A549 (cell line): ENCODE results near the gene RPS10. TPM values are rescaled to one million over a fixed set of nuclear protein-coding genes. Genes with fewer than 3 reads are reported as not detected.

ENCODE experiments used
- ATAC-seq, 2 experiments: fragments of 200-7000 bp in 1 of 2; fragments of >200 bp in 1 of 2; cut with Nextera tagmentation in 1 of 2; cut with Tn5 transposase in 1 of 2; 3 replicates each; pipeline versions ENCODE4 v1.8.0 to v1.9.1; 2018 to 2020; ENCODE audit warnings: mild to moderate bottlenecking in 1 of 2, moderate library complexity in 1 of 2
- CTCF ChIA-PET: fragments of 300-600 bp; sonication (Branson Sonifier 250); formaldehyde crosslinking; extraction: SDS; loops from one replicate; lab custom pipeline; 2021; ENCODE audit warnings: antibody characterized with exemption, inconsistent platforms; lab: Yijun Ruan, JAX
- POLR2A ChIA-PET: fragments of 350-600 bp; formaldehyde crosslinking; extraction: SDS; loops from one replicate; lab custom pipeline; 2021; ENCODE audit warnings: antibody characterized with exemption, inconsistent platforms; lab: Yijun Ruan, JAX
- DNase-seq, 2 experiments: peaks; one replicate each; pipeline versions ENCODE4 v3.0.0 to v3.0.0-alpha.2; 2011 to 2016; ENCODE audit warnings: low read depth in 1 of 2, low spot score in 1 of 2
- FAIRE-seq: peaks from 2 replicates; lab custom pipeline; 2011; peaks lifted over from hg19 to GRCh38; lab: Jason Lieb, UNC
- H3K27ac ChIP-seq, 2 experiments: fragments of >200 bp; sonication (Bioruptor Twin); formaldehyde crosslinking; 3 replicates each; pipeline ENCODE4 v1.5.1; 2016 to 2017
- H3K4me1 ChIP-seq: fragments of >200 bp; sonication (Bioruptor Twin); formaldehyde crosslinking; 3 replicates; pipeline ENCODE4 v1.6.1; 2016
- H3K4me2 ChIP-seq: fragments of >200 bp; sonication (Bioruptor Twin); formaldehyde crosslinking; 3 replicates; pipeline ENCODE4 v1.6.1; 2016
- H3K4me3 ChIP-seq: fragments of >200 bp; sonication (Bioruptor Twin); formaldehyde crosslinking; 3 replicates; pipeline ENCODE4 v1.5.1; 2016
- H3K9me3 ChIP-seq: fragments of >200 bp; sonication (Bioruptor Twin); formaldehyde crosslinking; 3 replicates; pipeline ENCODE4 v1.6.1; 2016
- CBX8 ChIP-seq: fragments of 200-600 bp; sonication (generic); IDR thresholded peaks from 2 replicates; pipeline ENCODE4 v1.6.1; 2016
- CHD2 ChIP-seq: fragments of 150-350 bp; IDR thresholded peaks from 2 replicates; pipeline ENCODE4 v1.6.1; 2014; ENCODE audit warnings: low read length; ENCODE audit not compliant: partially characterized antibody
- EHF ChIP-seq: fragments of 250-450 bp; sonication (Bioruptor Pico); IDR thresholded peaks from 2 replicates; pipeline ENCODE4 v1.5.0; 2020; ENCODE audit warnings: mild to moderate bottlenecking
- EHMT2 ChIP-seq: fragments of 200-600 bp; sonication (generic); IDR thresholded peaks from 2 replicates; pipeline ENCODE4 v1.6.1; 2016; ENCODE audit warnings: antibody characterized with exemption, low read depth, mild to moderate bottlenecking, moderate library complexity
- FOSB ChIP-seq: fragments of 250-450 bp; sonication (Bioruptor Pico); IDR thresholded peaks from 2 replicates; pipeline ENCODE4 v1.5.0; 2020; ENCODE audit warnings: mild to moderate bottlenecking, moderate library complexity
- FOSL2 ChIP-seq, 2 experiments: fragments of 450-650 bp in 1 of 2; fragments of >200 bp in 1 of 2; sonication (Bioruptor Twin) in 1 of 2; formaldehyde crosslinking; IDR thresholded peaks; 2 replicates each; pipeline versions ENCODE4 v1.5.0 to v1.6.1; 2016 to 2020; ENCODE audit warnings: mild to moderate bottlenecking in 1 of 2, moderate library complexity in 1 of 2
- FOXS1 ChIP-seq: fragments of 250-450 bp; sonication (Bioruptor Pico); IDR thresholded peaks from 2 replicates; pipeline ENCODE4 v1.5.0; 2020; ENCODE audit warnings: mild to moderate bottlenecking, moderate library complexity
- GATA3 ChIP-seq: IDR thresholded peaks from 2 replicates; pipeline ENCODE4 v1.6.1; 2012; ENCODE audit warnings: borderline replicate concordance
- HOXB13 ChIP-seq: fragments of 250-450 bp; sonication (Bioruptor Pico); IDR thresholded peaks from 2 replicates; pipeline ENCODE4 v1.5.0; 2020; ENCODE audit warnings: low read depth, mild to moderate bottlenecking, moderate library complexity
- KDM1A ChIP-seq: fragments of 200-600 bp; sonication (generic); IDR thresholded peaks from 2 replicates; pipeline ENCODE4 v1.6.1; 2016; ENCODE audit warnings: low read depth, mild to moderate bottlenecking
- NFE2L2 ChIP-seq: fragments of 150-350 bp; conservative IDR thresholded peaks from 2 replicates; pipeline ENCODE4 v1.6.1; 2014; ENCODE audit warnings: low read length
- PHF8 ChIP-seq: fragments of 200-600 bp; sonication (generic); IDR thresholded peaks from 2 replicates; pipeline ENCODE4 v1.6.1; 2016; ENCODE audit warnings: low read depth, mild to moderate bottlenecking, antibody characterized with exemption, moderate library complexity, borderline replicate concordance
- RAD21 ChIP-seq, 2 experiments: fragments of >200 bp in 1 of 2; sonication (Bioruptor Twin) in 1 of 2; formaldehyde crosslinking in 1 of 2; IDR thresholded peaks in 1 of 2; conservative IDR thresholded peaks in 1 of 2; 2 replicates in 1 of 2; 3 replicates in 1 of 2; pipeline ENCODE4 v1.6.1; 2012 to 2018; ENCODE audit warnings: inconsistent platforms in 1 of 2
- RNF2 ChIP-seq: fragments of 200-600 bp; sonication (generic); IDR thresholded peaks from 2 replicates; pipeline ENCODE4 v1.6.1; 2016; ENCODE audit warnings: low read depth, mild to moderate bottlenecking, antibody characterized with exemption, moderate library complexity, borderline replicate concordance
- SMC3 ChIP-seq: fragments of >200 bp; sonication (Bioruptor Twin); formaldehyde crosslinking; IDR thresholded peaks from 3 replicates; pipeline ENCODE4 v1.6.1; 2018; ENCODE audit warnings: inconsistent platforms
- ZC3H11A ChIP-seq: fragments of 450-650 bp; IDR thresholded peaks from 2 replicates; pipeline ENCODE4 v1.6.1; 2014; ENCODE audit warnings: antibody characterized with exemption, mild to moderate bottlenecking
- WGBS: methylation state at CpG from one replicate; pipeline ENCODE4 v1.1.6; 2017; ENCODE audit errors: missing lambda C conversion rate; 5-methylcytosine and 5-hydroxymethylcytosine counted together
- polyA plus RNA-seq, 4 experiments: library from polyadenylated mRNA; depleted of rRNA in 3 of 4; stranded (reverse); fragments of >200 nt; fragmentation: RNase III in 1 of 4; extraction: RNeasy Plus Mini Kit Qiagen cat#74134 plus additional on column Dnase treatment in 1 of 4; gene quantifications; 2 replicates in 3 of 4; 3 replicates in 1 of 4; pipeline ENCODE4 v1.2.3, GENCODE V29; 2011 to 2017
- TF ChIP-seq, protein P1 (sequence below): fragments of 250-450 bp; sonication (Bioruptor Pico); IDR thresholded peaks from 2 replicates; pipeline ENCODE4 v1.5.0; 2021; ENCODE audit warnings: mild to moderate bottlenecking, moderate library complexity, borderline replicate concordance
- TF ChIP-seq, protein P2 (sequence below): IDR thresholded peaks from 2 replicates; pipeline ENCODE4 v1.6.1; 2012; ENCODE audit warnings: low read depth, borderline replicate concordance
- TF ChIP-seq, protein P3 (sequence below): fragments of >200 bp; sonication (Bioruptor Twin); formaldehyde crosslinking; IDR thresholded peaks from 3 replicates; pipeline ENCODE4 v1.6.1; 2016
- TF ChIP-seq, protein P4 (sequence below): fragments of 150-350 bp; IDR thresholded peaks from 2 replicates; pipeline ENCODE4 v1.6.1; 2014; ENCODE audit warnings: low read depth, mild to moderate bottlenecking, low read length
- TF ChIP-seq, protein P5 (sequence below): fragments of >200 bp; sonication (Bioruptor Twin); formaldehyde crosslinking; IDR thresholded peaks from 3 replicates; pipeline ENCODE4 v1.5.1; 2016
- TF ChIP-seq, protein P6 (sequence below): IDR thresholded peaks from 2 replicates; pipeline ENCODE4 v1.6.1; 2012

The RPS10 gene
- polyA plus RNA-seq, 2 of the 4 experiments (the other 2 are of a cell fraction): 1,532 to 1,783 TPM

DNA sequence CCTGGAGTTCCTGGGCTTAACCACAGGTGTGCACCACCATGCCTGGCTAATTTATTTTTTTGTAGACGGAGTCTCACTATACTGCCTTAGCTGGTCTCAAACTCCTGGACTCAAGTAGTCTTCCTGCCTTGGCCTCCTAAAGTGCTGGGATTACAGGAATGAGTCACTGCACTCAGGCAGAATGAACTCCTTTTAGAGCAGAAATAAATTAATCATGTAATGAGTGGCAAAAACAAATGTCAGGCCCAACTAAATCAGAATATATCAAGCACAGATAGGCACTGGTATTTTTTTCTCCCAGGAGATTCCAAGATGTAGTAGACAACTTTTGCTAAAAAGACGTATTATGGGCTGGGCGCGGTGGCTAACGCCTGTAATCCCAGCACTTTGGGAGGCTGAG, 2.6 kb downstream of the RPS10 start:
- Histone ChIP-seq H3K9me3 (no peaks in the 10 kb centered on the region), H3K27ac (no peak overlapping the region), H3K4me1 (peaks cover 37% of the 10 kb centered on the region)
- POLR2A ChIA-PET: interaction anchor here (0.8 kb wide), 1 partner anchor 186 kb away, joined by 3 read pairs; the partner anchor contains the start of gene HMGA1
- CTCF ChIA-PET: interaction anchor here (1.1 to 2.4 kb wide), 4 partner anchors 8 to 260 kb away, joined by 3 to 13 read pairs (median 4); no protein-coding TSS in a partner anchor
- no peak for ATAC-seq
- TF ChIP-seq GATA3: no peak
- TF ChIP-seq CHD2: no peak
- no peak for TF ChIP-seq HOXB13 (CRISPR knock-in tag)
- no peak for TF ChIP-seq NFE2L2
- TF ChIP-seq, protein P1, sequence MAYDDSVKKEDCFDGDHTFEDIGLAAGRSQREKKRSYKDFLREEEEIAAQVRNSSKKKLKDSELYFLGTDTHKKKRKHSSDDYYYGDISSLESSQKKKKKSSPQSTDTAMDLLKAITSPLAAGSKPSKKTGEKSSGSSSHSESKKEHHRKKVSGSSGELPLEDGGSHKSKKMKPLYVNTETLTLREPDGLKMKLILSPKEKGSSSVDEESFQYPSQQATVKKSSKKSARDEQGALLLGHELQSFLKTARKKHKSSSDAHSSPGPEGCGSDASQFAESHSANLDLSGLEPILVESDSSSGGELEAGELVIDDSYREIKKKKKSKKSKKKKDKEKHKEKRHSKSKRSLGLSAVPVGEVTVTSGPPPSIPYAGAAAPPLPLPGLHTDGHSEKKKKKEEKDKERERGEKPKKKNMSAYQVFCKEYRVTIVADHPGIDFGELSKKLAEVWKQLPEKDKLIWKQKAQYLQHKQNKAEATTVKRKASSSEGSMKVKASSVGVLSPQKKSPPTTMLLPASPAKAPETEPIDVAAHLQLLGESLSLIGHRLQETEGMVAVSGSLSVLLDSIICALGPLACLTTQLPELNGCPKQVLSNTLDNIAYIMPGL (CRISPR knock-in tag): no peak
- TF ChIP-seq FOSL2 (IDR thresholded peaks at IDR 0.05): no peak
- TF ChIP-seq FOSL2 (CRISPR knock-in tag; IDR thresholded peaks at IDR 0.05): no peak
- TF ChIP-seq FOXS1 (CRISPR knock-in tag): no peak
- no peak for TF ChIP-seq RAD21 (conservative IDR thresholded peaks at IDR 0.05 in 1 of 2, IDR thresholded peaks at IDR 0.05 in 1 of 2)
- no peak for TF ChIP-seq EHMT2
- TF ChIP-seq, protein P2, sequence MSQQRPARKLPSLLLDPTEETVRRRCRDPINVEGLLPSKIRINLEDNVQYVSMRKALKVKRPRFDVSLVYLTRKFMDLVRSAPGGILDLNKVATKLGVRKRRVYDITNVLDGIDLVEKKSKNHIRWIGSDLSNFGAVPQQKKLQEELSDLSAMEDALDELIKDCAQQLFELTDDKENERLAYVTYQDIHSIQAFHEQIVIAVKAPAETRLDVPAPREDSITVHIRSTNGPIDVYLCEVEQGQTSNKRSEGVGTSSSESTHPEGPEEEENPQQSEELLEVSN: no peak
- no peak for TF ChIP-seq KDM1A
- TF ChIP-seq, protein P3, sequence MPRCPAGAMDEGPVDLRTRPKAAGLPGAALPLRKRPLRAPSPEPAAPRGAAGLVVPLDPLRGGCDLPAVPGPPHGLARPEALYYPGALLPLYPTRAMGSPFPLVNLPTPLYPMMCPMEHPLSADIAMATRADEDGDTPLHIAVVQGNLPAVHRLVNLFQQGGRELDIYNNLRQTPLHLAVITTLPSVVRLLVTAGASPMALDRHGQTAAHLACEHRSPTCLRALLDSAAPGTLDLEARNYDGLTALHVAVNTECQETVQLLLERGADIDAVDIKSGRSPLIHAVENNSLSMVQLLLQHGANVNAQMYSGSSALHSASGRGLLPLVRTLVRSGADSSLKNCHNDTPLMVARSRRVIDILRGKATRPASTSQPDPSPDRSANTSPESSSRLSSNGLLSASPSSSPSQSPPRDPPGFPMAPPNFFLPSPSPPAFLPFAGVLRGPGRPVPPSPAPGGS: no peak
- TF ChIP-seq, all 56 proteins: peak for 0
- no peak for FAIRE-seq
- H3K4me2 ChIP-seq: peak overlapping the region; percentile 84; the same call in 2 of the 3 replicates
- 98% methylated on average over 5 of the region's 5 CpGs for WGBS
- H3K4me3 ChIP-seq: peak overlapping the region; percentile 97; the same call in 2 of the 3 replicates
- no peak for DNase-seq

DNA sequence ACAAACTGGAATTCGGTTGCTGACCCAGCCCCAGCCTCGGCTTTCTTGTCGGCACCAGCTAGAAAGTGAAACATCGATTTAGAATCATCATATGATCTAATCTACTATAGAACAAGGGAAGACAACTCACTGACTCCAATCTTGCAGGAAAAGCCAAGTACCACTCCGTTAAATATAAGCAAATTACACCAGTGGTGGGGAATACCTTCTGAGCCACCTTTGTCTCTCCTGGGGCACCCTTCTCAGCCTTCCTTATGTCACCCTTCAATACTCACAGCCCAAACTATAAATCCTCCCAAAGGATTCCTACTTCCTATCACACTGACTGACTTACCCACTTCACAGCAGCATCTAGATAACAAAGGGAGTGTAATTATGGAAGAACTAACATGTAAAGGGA, 7.5 kb downstream of the RPS10 start:
- CTCF ChIA-PET: interaction anchor here (1.0 kb wide), 1 partner anchor 222 kb away, joined by 4 read pairs; no protein-coding TSS in a partner anchor

More for the DNA sequence above, 7.5 kb downstream of the RPS10 start:
- 89% methylated on average over 5 of the region's 5 CpGs for WGBS
- TF ChIP-seq SMC3: no peak
- TF ChIP-seq CBX8: no peak
- TF ChIP-seq FOSB (CRISPR knock-in tag): no peak
- TF ChIP-seq, protein P1 (CRISPR knock-in tag): no peak
- TF ChIP-seq EHF: no peak
- TF ChIP-seq, protein P4, sequence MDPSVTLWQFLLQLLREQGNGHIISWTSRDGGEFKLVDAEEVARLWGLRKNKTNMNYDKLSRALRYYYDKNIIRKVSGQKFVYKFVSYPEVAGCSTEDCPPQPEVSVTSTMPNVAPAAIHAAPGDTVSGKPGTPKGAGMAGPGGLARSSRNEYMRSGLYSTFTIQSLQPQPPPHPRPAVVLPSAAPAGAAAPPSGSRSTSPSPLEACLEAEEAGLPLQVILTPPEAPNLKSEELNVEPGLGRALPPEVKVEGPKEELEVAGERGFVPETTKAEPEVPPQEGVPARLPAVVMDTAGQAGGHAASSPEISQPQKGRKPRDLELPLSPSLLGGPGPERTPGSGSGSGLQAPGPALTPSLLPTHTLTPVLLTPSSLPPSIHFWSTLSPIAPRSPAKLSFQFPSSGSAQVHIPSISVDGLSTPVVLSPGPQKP: no peak
- TF ChIP-seq, protein P5, sequence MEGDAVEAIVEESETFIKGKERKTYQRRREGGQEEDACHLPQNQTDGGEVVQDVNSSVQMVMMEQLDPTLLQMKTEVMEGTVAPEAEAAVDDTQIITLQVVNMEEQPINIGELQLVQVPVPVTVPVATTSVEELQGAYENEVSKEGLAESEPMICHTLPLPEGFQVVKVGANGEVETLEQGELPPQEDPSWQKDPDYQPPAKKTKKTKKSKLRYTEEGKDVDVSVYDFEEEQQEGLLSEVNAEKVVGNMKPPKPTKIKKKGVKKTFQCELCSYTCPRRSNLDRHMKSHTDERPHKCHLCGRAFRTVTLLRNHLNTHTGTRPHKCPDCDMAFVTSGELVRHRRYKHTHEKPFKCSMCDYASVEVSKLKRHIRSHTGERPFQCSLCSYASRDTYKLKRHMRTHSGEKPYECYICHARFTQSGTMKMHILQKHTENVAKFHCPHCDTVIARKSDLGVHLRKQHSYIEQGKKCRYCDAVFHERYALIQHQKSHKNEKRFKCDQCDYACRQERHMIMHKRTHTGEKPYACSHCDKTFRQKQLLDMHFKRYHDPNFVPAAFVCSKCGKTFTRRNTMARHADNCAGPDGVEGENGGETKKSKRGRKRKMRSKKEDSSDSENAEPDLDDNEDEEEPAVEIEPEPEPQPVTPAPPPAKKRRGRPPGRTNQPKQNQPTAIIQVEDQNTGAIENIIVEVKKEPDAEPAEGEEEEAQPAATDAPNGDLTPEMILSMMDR: no peak
- TF ChIP-seq RNF2: no peak
- TF ChIP-seq, protein P6, sequence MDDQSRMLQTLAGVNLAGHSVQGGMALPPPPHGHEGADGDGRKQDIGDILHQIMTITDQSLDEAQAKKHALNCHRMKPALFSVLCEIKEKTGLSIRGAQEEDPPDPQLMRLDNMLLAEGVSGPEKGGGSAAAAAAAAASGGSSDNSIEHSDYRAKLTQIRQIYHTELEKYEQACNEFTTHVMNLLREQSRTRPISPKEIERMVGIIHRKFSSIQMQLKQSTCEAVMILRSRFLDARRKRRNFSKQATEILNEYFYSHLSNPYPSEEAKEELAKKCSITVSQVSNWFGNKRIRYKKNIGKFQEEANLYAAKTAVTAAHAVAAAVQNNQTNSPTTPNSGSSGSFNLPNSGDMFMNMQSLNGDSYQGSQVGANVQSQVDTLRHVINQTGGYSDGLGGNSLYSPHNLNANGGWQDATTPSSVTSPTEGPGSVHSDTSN: no peak
- no peak for TF ChIP-seq FOSL2 (IDR thresholded peaks at IDR 0.05)
- TF ChIP-seq FOSL2 (CRISPR knock-in tag; IDR thresholded peaks at IDR 0.05): no peak
- no peak for TF ChIP-seq PHF8
- TF ChIP-seq KDM1A: no peak
- TF ChIP-seq ZC3H11A: no peak
- no peak for TF ChIP-seq HOXB13 (CRISPR knock-in tag)
- TF ChIP-seq, all 56 proteins: peak for 0
- no peak for ATAC-seq
- Histone ChIP-seq H3K27ac (no peak overlapping the region), H3K4me1 (peaks cover 36% of the 10 kb centered on the region), H3K9me3 (no peaks in the 10 kb centered on the region), H3K4me3 (no peak overlapping the region), H3K4me2 (no peak overlapping the region)
- POLR2A ChIA-PET: no interaction called here
- FAIRE-seq: no peak
- DNase-seq: no peak
